Inflammatory macrophage treated with lipopolysaccharide for 4 hours (primary cell): ENCODE data around the gene USP5.

Source experiments
- DNase-seq: peaks from one replicate; pipeline ENCODE4 v3.0.0-alpha.2; 2020

USP5 gene, protein sequence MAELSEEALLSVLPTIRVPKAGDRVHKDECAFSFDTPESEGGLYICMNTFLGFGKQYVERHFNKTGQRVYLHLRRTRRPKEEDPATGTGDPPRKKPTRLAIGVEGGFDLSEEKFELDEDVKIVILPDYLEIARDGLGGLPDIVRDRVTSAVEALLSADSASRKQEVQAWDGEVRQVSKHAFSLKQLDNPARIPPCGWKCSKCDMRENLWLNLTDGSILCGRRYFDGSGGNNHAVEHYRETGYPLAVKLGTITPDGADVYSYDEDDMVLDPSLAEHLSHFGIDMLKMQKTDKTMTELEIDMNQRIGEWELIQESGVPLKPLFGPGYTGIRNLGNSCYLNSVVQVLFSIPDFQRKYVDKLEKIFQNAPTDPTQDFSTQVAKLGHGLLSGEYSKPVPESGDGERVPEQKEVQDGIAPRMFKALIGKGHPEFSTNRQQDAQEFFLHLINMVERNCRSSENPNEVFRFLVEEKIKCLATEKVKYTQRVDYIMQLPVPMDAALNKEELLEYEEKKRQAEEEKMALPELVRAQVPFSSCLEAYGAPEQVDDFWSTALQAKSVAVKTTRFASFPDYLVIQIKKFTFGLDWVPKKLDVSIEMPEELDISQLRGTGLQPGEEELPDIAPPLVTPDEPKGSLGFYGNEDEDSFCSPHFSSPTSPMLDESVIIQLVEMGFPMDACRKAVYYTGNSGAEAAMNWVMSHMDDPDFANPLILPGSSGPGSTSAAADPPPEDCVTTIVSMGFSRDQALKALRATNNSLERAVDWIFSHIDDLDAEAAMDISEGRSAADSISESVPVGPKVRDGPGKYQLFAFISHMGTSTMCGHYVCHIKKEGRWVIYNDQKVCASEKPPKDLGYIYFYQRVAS

DNA sequence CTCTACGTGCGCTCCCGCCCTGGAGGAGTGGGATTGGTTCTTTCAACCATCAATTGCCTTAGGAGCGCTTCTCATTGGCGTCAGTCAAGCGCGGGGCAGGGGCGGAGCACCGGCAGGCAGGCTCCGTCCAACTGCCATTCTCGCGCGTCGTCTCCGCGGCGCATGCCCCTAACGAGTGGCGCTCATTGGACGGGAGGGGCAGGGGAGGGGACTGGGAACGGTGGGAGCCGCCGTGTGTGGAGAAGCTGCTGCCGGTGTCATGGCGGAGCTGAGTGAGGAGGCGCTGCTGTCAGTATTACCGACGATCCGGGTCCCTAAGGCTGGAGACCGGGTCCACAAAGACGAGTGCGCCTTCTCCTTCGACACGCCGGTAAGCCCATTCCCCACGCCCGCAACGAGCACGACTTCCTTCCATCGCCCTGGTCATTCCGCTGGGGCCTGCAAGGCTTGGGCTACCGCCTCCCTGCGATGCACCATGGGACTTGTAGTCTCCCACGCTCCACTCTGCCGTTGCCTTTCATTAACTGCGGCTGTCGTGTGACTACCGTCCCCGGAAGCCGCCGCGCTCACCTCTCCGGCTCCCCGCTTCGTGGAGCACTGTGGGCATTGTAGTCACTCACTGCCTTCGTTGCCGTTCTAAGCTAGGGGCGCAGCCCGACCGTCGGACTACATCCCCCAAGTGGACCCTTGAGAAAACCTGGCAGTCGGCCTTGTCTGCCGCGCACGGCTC, at the start of gene USP5:
TSS of gene USP5 (plus strand) at position 230 of the 730 bp plus-strand sequence. CDS start at position 260, 30 bp downstream.
- peak; percentile 100 for DNase-seq

DNA sequence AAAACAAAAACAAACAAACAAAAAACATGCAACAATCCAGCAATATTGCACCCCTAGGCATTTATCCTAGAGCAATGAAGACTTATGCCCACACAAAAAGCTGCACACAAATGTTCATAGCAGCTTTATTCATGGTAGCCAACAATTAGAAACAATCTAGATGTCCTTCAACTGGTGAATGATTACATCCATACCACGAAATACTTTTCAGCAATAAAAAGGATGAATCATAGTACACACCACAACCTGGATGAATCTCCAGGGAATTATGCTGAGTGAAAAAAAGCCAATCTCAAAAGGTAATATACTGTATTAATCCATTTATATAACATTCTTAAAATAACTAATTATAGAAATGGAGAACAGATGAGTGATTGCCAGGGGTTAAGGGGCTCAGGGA, 44.8 kb upstream of the USP5 start:
- DNase-seq, result no peak

DNA sequence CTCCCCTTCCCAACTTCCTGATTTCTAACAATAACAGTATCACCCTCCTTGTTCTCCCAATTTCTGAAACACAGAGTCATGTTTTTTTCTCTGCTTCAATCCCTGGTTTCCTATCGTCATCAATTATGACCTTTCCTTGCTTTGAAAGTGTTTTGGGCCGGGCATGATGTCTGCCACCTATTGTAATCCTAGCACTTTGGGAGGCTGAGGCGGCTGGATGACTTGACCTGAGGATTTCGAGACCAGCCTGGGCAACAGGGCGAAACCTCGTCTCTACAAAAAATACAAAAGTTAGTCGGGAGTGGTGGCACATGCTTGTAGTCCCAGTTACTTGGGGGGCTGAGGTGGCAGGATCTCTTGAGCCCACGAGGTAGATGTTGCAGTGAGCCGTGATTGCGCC, 42.9 kb upstream of the USP5 start:
- no peak for DNase-seq

DNA sequence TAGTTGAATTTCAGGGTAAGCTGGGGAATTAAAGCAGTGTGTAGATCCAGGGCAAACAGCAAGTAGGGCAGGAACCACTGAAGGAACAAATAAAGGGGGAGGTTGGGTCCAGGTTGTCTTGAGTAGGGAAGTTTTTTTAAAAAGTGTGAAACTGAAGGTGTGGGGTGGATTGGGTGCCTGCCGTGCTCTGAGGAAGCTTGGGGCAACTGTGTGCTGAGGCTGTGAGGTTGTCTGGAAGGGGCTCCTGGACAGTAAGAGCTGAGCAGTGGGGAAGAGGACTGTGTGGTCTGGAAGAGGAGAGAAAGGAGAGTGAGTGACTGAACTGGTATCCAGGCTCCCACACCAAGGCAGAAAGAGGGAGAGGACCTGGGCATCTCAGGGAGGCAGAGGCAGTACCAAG, 41.2 kb upstream of the USP5 start:
- no peak for DNase-seq

DNA sequence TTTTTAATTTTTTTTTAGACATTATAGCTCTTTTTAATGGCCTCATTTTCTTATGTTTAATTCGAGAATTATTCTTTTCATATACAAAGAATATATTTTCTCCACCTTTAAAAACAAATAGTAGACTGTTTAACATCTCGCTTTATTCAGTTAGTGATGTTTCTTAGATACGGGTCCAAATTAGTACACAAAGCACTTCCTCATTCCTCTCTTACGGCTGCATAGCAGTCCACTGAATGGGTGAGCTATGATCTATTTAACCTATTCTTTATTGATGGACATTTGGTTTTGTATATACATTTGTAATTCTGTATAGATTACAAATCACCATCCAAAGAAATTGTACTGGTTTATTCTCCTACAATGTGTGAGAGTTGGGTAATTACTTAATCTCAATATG, 38.6 kb upstream of the USP5 start:
- DNase-seq, result no peak

DNA sequence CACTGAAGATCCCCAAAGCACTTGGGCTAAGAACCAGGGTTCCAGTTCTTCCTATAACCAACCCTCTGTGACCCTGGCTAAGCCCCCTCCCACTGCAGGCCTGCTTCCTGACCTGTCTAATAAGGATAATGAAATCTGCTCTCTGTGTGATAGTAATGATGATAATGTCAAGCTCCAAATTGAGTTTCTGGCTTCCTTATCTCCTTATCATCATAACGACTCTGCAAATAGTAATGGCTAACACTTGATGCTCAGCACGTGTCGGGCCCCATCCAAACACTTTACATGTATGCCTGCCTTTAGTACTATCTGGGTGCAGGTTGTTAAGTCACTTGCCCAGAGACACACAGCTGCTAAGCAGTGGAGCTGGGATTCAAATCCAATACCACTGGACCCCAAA, 35.4 kb upstream of the USP5 start:
- no peak for DNase-seq

DNA sequence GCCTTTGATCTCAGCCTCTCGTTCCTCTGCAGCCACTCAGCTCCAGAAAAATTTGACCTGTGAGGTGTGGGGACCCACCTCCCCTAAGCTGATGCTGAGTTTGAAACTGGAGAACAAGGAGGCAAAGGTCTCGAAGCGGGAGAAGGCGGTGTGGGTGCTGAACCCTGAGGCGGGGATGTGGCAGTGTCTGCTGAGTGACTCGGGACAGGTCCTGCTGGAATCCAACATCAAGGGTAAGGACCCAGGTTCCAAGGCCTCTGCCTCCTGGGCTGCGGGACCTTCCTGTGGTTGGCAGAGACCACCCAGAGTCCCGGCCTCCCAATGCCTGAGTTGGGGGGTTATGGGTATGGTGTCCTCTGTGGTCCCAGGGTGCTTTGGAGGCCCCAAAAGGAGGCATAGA, 34.9 kb upstream of the USP5 start:
- no peak for DNase-seq

DNA sequence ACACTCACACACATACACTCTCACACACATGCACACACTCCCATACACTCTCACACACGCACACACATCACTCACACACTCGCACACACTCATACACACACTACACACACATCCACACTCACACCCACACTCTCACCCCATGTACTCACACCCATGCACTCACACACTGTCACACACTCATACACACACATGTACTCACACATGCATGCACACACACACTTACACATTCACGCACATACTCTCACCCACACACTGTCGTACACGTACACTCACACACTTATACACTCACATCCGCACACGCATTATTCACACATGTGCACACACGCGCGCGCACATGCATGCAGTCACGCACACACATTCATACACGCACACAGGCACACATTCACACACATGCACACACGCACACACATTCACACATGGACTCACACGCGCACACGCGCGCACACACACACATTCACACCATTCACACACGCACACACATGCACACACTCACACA, 34.2 kb upstream of the USP5 start:
- DNase-seq, result no peak

DNA sequence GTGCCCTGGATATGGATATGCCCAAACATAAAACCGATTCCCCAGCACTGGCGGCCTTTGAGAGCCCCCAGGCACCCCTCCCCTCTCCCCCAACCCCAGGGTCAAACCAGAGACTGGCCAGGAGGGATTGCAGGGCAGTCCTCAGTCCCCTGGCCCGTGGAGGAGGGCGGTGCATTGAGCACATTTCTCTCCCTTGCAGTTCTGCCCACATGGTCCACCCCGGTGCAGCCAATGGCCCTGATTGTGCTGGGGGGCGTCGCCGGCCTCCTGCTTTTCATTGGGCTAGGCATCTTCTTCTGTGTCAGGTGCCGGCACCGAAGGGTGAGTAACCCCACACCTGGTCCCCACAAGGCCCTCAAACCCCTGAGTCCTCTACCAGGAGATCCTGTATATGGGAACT, 33.7 kb upstream of the USP5 start:
- no peak for DNase-seq

DNA sequence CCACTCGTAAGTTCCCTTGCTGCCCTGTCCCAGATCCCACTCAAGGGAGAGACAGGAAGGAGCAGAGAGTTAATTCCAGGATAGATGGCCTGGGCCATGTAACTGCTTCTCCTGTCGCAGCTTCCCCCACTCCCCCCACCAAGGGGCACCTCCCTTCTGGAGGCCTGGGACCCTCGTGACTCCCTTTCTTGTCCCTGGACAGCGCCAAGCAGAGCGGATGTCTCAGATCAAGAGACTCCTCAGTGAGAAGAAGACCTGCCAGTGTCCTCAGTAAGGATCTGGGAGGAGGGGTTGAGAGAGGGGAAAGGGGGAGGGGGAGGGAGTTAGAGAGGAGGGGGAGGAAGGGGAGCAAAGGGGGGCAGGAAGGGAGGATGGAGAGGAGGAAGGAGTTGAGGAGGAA, 33.3 kb upstream of the USP5 start:
- no peak for DNase-seq

DNA sequence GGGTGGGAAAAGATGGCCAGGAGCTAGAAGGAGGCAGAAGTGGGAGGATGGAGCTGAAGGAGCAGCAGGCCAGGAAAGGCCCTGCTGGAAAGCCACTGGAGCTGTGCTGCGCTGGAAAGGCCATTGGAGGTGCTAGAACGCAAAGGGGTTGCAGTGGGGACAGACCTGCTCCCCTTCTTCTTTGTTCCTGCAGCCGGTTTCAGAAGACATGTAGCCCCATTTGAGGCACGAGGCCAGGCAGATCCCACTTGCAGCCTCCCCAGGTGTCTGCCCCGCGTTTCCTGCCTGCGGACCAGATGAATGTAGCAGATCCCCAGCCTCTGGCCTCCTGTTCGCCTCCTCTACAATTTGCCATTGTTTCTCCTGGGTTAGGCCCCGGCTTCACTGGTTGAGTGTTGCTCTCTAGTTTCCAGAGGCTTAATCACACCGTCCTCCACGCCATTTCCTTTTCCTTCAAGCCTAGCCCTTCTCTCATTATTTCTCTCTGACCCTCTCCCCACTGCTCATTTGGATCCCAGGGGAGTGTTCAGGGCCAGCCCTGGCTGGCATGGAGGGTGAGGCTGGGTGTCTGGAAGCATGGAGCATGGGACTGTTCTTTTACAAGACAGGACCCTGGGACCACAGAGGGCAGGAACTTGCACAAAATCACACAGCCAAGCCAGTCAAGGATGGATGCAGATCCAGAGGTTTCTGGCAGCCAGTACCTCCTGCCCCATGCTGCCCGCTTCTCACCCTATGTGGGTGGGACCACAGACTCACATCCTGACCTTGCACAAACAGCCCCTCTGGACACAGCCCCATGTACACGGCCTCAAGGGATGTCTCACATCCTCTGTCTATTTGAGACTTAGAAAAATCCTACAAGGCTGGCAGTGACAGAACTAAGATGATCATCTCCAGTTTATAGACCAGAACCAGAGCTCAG, 32.6 kb upstream of the USP5 start:
- no peak for DNase-seq

DNA sequence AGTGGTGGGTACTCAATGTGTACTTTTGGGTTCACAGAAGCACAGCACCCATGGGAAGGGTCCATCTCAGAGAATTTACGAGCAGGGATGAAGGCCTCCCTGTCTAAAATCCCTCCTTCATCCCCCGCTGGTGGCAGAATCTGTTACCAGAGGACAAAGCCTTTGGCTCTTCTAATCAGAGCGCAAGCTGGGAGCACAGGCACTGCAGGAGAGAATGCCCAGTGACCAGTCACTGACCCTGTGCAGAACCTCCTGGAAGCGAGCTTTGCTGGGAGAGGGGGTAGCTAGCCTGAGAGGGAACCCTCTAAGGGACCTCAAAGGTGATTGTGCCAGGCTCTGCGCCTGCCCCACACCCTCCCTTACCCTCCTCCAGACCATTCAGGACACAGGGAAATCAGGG, 31.8 kb upstream of the USP5 start:
- no peak for DNase-seq

DNA sequence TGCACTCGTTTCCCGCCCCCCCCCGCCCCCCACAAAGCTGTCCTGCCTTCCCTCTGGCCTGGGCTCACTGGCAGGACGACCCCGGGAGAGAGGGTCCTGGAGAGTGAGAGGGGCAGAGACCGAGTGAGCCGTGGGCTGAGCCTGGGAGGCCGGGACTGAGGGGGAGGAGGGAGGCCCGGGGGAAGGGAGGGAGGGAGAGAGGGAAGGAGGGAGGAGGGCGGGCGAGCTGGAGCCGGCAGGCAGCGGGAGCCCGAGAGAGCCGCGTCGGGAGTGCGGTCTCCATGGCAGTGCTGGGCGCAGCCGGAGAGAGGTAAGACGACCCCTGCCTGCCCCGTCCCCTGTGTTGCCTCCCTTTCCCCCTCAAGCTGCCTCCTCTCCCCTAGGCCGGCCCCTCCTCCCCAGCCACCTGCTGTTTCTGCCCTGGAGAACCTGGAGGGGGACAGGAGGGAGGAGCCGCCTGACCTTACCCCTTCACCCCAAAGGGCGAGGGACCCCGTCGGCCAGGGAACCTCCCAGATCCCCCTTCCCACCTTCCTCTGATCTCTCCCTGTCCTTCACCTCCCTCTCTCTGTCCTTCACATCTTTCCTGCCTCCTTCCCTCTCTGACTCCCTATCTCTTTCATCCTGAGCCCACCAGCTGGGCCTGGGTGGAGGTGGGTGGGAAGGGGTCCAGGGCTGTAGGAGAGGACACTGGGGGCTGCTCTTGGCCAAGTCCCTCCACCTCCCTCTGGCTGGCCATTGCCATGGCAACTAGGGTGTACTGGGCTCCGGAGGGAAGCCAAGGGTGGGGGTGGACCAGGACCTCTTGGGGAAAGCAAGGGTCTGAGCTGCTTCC, 30.1 kb upstream of the USP5 start, which contains the start of gene GPR162:
TSS of gene GPR162 (plus strand) at position 231 of the 835 bp plus-strand sequence. CDS start 2,078 bp downstream, outside the sequence.
- peak; percentile 10 for DNase-seq

DNA sequence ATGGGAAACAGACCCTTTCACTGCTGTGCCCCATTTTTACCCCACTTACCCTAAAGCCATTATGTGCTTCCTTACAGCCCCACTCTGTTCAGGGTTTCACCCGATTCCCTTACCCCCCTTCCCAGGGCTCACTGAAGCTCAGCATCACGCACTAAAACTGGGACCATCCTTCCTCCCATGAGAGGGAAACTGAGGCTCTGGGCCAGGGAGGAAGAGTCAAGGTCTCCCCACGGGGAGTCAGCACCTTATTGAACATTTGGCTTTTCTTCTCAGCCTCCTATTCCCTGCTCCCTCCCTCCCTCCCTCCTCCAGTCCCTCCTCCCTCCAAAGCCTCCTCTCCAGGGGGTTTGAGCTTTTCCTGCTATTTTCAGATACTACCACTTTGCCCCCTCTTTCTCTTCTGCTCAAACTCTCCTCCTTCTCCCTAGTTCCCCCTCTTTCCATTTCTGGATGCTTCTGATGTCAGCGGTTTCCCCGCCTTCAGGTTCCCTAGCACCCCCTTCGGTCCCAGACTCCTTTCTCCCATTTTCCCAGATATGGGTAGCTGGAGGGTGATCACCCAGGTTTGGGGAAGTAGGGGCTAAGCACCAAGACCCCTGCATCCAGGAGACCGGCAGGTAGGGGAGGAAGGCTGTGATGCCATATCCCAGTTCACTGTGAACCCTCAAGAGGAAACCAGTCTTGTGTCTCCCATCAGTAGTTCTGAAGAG, 29.4 kb upstream of the USP5 start:
- DNase-seq, result no peak

DNA sequence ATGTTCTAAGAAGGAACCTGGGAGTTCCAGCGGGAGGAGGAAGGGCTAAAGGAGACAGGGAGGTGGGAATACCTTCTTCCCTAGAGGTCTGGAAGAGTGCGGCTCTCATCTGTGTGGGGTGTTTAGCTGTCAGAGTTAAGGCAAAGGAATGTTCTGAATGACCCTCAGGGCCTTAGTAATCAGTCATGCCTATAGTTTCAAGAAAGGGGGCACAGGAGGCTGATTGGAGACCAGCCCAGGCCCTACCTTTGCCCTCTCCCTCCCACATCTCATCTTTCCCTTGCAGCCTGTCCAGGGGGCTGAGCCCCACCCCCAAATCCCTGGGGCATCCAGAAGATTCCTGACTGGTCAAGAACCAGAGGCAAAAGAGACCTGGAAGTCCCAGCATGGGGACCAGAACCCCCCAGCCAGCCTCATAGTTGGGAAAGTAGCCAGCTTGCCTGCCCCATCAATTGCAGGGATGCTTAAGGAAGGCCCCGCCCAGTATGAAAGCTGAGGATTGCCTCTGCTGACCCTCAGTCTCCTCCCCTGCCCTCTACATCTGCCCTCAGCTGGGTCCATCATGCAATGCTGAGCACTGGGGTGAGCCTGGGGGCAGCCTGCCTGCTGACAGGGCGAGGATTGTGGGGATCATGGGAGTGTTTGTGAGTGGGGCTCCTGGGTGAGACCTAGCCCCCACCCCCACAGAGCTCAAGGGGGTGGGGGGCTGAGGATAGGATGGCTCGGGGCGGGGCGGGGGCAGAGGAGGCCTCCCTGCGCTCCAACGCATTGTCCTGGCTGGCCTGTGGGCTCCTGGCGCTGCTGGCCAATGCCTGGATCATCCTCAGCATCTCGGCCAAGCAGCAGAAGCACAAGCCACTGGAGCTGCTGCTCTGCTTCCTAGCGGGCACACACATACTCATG, 28.5 kb upstream of the USP5 start:
- DNase-seq, result no peak

DNA sequence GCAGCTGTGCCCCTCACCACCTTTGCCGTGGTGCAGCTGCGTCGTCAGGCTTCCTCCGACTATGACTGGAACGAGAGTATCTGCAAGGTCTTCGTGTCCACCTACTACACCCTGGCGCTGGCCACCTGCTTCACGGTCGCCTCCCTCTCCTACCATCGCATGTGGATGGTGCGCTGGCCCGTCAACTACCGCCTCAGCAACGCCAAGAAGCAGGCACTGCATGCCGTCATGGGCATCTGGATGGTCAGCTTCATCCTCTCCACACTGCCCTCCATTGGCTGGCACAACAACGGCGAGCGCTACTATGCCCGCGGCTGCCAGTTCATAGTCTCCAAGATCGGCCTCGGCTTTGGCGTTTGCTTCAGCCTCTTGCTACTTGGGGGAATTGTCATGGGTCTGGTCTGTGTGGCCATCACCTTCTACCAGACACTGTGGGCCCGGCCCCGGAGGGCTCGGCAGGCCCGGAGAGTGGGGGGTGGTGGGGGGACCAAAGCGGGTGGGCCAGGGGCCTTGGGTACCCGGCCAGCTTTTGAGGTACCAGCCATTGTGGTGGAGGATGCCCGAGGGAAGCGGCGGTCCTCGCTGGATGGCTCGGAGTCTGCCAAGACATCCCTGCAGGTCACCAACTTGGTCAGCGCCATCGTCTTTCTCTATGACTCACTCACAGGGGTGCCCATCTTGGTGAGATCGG, 27.7 kb upstream of the USP5 start:
- no peak for DNase-seq

DNA sequence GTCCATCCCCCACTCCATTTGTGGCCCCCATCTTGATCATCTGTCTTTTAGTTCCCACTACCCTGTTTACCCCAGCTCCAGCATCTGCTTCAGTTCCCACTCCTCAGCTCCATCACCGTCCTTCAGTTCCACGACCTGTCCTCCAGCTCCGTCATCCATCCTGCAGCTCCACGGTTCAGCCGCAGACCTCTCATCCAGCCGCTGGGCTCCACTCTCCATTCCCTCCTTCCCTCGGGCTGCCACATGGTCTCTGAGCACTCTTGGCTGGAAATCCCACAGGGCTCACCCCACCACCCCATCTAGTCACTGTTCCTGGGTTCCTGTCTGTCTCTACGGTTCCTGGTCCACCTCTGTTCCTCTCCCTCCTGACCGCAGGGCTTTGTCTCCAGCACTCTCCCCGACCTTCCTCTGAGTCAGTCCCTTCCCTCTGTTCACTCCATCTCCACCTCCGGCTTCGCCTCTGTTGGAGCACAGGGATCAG, 27.0 kb upstream of the USP5 start:
- no peak for DNase-seq

DNA sequence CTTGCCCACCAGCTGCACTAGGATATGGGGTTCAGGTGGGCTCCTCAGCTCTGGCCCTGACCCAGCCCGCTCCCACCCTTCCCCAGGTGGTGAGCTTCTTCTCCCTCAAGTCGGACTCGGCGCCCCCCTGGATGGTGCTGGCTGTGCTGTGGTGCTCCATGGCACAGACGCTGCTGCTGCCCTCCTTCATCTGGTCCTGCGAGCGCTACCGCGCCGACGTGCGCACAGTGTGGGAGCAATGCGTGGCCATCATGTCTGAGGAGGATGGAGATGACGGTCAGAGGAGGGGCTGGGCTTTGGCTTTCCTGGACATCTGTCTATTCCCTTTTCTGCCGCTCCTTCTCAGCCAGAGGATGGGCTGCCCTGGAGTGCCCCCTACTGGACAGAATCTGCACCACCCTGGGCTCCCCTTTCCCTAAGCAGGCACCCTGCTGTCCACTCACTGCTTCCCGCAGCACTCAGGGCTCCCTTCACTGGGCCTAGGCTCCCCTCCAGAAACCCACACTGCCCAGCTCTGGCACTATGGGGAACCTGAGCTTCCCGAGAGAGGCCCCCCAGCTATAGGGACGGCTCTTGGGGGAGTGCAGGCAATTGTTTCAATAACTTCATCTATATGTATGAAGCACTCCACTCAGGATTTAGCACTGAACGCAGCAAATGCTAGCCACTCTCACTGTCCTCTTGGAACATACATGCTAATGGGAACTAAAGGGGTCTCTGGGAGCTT, 26.4 kb upstream of the USP5 start:
- peak; percentile 76 for DNase-seq
